Activated CD4-positive, CD25-positive, alpha-beta regulatory T cell (primary cell): ENCODE results near the gene GALNT17.

Experiments used
- DNase-seq, 4 experiments: peaks; one replicate each; lab custom pipeline; 2025; lab: John Stamatoyannopoulos, UW

GALNT17 gene

DNA sequence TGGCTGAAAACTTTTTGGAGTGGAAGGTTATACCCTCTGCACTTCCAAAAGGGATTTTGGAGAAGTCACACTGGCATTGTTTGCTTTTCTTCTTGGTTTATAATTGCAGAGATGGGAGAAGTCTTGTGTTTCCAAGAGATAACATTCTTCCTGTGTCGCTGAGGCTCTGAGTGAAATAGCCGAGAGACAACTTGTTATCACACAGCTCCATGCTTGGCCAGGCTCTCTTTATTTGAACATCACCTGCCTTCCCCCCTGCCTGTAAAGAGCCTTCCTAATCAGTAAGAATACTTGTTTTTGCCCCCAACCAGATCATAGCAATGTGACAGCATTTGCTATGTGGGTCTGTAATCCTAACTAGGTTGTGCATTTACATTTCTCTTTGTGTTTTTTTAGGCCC is 270.7 kb downstream of the GALNT17 start:
- no peak for DNase-seq

DNA sequence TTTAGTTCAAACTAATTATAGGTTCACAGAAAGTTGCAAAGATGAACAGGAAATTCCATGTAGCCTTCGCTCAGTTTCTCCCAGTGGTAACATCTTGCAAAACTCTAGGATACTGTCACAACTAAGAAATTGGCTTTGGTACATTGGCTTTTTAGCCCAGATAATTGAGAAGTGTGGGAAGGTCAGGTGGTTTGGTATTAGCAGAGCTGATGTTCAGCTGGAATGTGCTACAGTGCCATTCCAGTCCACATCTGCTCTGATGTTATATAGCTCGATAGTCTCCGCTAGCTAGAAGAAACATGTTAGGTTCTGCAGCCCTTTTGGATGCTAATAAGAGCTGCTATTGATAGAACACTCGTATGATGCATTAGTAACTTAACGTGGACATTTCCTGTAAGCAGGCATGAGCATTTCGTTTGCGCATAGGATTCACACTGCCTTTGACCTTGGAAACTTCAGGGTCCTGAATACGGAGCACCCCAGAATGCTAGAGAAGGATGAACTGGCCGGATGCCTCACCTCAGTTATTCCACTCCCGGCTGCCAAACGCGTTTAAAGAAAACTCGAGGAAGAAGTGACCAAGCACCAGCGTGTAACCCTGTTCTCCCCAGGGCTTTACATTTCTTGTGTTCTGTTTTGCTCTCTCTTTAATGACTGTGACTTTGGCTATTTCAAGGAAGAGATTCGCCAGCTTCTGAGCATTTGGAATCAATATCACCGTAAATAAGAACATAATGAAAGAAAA is 271.4 kb downstream of the GALNT17 start:
- no peak for DNase-seq

DNA sequence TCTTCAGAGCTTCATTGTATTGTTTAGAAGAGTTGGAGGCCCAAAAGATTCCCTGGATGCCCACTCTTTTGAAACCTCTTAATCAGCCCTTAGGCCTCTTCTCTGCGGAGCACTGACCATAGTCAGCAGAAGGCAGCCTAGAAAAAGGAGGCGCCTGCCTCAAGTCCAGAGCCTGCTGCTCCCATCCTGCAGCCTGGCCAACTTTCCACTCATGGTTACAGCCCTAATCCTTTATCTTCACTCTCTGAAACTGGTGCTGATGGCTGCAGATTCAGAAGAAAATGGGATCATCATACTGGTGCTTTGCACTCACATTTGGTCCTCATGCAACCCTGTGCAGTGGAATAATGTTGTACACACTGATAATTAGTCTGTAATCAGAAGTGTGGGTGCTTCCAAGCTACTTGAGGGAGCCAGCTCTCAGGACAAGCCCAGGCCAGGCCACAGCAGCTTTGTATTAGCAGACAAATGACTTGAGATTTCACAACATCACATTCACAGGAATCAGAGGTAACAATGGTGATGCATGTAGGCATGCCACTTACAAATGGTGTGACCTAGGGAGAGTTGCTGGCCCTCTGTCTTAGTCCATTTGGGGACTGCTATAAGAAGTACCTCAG is 272.9 kb downstream of the GALNT17 start:
- DNase-seq: no peak

DNA sequence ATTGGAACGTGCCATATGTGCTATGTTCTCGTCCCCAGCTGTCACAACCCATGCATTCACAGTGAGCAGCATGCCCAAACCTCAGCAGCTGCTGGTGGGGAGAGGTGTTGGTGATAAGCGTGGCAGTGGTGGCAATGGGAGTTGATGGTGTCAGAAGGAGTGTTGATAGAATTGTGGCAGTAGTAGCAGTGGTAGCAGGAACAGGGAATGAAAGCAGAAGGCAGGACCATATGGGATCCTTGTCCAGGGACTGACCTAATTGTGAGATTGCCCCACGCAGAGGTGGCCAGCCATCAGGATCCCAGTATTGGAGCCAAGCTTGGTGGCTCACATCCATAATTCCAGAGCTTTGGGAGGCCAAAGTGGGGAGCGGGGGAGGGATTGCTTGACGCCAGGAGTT is 276.3 kb downstream of the GALNT17 start:
- DNase-seq: no peak

DNA sequence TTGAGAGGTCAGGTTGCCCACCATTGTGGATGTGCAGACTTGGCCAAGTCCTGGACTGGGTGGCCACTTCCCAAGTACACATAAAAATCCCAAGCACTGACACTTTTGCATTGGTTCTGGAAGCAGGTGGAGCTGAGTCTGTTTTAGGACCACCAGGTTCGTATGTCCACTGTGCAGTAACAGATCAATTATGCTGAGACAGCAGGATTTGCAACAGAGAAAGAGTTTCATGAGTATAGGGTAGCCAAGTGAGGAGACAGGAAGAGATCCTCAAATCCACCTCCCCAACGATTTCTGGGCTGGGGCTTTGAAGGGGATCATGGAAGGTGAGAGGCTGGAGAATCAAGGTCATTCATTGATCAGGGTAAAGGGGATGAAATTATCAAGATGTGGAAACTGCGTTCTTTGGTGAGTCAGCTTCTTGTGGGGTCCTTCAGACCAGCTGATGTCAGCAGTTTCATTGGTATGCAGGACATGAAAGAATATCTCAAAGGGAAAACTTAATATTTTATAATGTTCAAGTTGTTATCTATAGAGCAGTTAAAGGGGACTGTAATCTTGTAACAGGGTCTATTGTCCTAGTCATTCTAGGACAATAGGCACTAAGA is 277.7 kb downstream of the GALNT17 start:
- DNase-seq: no peak

DNA sequence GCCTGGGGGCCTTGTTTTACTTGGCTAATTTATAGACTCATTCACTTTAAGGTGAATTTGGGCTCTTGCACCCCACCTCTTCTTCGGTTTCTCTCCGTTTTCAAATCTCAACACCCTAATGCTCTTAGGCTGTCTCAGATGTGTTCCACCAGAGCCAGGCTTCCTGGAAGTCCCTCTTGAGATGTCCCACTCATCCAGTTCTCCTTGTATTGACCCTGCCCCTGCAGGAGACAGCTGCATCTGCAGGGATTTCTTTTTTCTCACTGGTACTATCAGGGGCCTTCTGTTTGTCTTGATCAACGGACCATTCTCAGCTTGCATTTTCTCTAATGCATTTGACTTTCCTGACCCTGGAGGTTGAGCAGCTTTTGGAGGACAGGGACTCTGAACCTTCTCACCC is 279.5 kb downstream of the GALNT17 start:
- DNase-seq: no peak

DNA sequence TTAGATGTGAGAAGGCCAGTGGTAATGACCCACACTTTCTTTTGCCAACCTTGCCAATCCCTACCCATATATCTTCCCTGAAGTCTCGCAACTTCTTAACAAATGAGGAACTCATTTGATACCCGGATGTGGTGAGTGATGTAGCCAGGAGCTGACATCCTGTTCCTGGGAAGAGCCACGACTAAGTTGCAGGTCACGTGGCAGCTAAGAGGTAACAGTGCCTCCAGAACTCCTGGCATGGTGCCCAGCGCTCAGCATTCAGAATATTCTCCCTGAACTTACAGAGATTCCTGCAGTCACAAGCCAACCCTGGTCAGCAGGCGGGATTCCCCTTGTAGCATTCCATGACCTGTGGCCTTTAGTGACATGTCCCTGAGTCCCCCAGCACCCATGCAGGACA is 282.5 kb downstream of the GALNT17 start:
- no peak for DNase-seq

DNA sequence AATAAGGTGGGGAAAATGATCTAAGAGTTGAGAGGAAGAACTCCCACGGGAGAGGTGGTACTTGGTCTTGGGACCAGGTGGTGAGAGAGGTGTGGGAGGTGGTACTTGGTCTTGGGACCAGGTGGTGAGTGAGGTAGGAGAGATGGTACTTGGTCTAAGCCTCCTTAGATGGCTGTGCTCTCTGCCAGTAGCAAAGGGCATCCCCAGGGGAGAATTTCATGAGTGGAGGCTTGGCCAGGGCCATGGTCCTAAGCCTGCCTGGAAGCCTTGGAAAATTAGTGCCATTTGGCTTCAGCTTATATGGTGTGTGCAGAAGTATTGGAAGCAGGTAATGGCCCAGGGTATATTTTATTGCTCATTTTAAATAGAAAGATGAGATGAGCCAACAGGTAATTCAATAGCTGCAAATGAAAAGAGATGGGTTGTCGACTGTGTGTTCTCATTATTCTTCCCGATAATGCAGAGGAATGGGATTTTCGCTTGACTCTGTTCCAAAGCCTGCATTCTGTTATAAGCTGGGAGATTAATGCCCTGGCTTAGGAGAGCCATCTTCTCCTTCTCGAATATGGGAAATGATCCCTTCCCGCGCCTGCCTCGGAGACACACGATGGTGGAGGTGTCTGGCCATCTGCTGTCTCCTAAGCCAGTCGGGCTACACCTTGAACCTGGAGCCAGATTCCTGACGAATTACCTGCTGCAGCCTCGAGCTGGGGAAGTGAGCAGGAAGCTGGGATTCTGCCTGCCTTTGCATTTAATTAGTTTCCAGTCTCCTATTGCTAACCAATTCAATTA is 287.8 kb downstream of the GALNT17 start:
- DNase-seq: no peak

DNA sequence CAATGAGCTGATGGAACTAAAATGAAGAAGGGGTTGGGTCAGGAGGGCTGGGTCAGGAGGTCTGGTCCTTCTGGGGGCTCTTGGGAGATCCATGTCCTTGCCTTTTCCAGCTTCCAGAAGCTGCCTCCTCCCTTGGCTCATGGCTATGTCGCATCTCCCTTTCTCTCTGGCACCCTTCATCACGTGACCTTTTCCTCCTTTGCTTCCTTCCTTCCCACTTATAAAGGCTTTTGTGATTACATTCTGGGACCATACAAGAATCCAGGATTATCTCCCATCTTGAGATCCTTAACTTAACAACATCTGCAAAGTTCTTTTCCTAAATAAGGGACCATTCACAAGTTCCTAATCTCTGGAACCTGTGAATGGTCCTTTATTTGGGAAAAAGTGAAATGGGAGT is 290.2 kb downstream of the GALNT17 start:
- no peak for DNase-seq

DNA sequence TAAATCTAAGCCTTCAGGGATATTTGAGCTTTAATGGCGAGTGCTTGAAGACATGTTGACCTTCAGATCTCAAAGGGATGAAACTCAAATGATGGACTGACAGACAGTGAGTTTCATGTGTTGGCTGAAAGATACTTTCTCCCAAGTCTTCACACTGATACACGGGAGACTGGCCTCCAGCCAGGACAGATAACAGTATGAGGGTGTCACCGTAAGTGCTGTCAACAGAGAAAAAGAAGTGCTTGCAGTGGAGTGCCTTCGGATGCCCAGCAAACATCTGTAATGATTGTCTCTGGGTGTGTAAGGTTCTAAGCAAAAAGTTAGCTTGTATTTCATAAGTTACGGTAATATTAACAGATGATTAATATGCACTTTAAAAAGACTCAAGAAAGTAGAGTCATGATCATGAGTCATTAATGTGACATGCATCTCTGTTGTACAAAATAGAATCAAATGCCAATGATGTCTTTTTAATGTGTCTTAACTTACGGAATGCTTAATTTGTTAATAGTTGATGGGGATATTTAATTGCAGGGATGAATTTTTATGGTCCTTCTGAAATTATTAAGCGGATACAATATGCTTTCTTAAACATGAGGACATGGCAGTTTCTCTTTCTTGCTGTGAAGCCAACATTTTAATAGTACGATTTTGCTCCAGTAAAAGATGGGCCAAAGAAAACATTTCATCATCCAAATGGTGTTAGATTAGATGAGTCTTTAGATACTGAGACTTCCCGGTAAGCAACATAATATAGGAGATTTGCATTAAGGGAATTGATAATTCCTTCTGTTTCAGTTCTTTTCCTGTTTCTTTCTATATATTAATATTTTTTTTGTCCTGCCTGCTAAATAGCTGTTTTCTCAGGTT is 292.5 kb downstream of the GALNT17 start:
- no peak for DNase-seq

DNA sequence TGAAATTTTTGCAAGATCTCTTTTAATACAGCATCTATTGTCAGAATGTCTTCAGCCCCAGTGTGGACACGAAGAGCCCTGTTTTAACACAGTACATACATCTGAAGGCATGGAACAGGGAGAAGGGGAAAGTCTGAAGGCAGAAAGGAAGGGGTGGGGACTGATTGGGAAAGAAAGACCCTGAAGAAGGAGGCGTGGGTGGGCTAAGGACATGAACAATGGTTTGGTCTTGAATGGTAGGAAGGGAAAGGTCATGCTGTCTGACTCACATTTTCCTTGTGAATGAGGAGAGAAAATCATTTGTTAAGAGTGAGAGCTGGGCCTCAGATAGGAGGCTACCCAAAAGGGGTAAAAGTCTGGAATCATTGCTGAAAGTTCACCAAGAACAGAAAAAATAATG is 297.1 kb downstream of the GALNT17 start:
- DNase-seq: no peak

DNA sequence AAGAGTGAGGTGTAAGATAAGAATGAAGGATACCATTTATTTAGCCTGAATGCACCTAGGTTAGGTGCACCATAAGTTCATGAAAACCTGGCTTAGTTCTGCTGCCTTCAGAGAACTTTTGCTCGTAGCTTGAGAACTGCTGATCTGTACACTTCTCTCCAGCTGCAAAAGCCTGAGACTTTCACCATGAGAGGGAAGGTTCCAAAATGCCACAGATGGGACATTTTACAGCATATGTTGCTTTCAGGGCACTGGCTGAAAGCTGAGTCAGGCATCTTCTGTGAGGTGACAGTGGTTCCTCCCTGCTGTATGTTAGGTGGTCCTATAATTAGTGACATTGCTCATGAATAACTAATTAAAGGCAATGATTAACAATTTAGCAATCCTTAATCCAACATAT is 298.3 kb downstream of the GALNT17 start:
- DNase-seq: no peak

DNA sequence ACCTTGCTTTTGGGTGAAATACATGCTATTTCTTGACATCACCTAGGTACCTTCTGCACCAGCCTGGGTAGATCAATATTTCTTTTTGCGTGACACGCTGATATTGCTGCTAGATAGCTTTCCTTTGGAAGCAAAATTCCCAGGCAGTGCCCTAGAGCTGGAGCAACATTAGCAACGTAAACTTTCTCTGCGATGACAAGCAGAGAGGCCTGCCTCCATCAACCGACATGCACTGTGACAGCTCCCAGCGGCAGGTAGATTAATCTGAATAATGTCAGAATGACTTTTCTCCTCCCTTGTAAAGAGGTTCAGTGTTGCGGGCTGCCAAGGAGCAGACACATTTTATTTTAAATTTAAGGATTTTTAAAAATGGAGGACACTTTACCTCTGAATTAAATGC is 307.4 kb downstream of the GALNT17 start:
- DNase-seq: no peak

DNA sequence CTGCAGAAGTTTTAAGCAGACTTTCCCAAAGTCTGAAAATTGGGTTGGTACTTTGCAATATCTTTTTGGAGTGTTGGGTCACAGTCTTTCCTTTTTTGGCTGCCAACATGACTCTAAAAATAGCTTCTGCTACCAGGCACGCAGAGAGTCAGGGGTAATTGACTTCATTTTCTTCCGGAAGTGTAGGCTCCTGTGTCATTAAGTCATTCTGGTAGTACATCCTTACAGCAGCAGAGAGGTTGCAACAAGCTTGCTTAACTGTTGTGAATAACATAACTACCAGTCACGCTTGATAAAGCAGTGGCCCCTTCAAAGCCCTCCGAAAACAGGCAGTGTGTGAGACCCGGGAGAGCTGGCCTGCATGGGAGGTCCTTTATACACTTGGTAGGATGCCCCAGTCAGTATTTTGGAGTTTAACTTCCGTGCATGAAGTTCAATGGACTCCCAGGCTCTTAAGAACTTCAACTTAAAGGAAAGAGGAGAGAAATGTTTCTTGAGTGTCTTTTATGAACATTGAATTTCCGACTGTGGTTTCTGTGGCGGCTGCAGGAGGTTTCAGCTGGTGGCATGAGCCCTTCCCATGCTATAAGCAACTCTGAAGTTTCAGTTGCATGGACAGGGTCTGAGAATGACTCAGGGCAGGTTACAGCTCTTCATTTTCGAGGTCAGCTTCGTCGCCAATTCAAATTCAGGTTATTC is 310.7 kb downstream of the GALNT17 start:
- no peak for DNase-seq

DNA sequence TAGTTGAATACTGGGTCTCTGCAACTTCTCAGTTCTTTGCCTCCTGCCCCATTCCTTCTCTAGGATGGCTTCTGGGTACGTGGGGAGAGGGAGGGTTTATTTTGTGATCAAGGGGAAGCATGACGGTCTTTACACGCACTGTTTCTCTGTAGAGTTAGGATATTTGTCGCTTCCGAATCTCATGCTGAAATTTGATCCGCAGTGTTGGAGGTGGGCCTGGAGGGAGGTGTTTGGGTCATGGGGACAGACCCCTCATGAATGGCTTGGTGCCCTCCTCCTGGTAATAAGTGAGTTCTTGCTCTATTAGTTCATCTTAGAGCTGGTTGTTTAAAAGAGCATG is 311.2 kb downstream of the GALNT17 start:
- DNase-seq: no peak

DNA sequence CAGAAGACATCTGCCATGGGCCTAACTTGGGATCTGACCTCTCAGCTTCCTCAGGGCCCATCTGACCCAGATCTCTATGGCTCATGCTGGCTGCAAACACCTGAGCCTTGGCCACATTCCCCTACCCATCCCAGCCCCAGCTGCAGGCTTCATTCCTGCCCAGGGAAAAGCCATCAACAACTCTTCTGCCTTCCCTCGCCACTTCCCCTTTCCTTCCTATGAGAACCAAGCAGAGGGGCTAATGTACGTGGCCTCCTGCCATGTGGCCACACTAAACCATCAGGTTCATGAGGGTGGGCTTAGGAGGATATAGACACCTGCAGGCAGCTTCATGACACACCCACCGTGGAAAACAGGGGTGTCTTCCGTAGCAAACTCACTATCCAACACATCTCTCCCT is 312.2 kb downstream of the GALNT17 start:
- no peak for DNase-seq

DNA sequence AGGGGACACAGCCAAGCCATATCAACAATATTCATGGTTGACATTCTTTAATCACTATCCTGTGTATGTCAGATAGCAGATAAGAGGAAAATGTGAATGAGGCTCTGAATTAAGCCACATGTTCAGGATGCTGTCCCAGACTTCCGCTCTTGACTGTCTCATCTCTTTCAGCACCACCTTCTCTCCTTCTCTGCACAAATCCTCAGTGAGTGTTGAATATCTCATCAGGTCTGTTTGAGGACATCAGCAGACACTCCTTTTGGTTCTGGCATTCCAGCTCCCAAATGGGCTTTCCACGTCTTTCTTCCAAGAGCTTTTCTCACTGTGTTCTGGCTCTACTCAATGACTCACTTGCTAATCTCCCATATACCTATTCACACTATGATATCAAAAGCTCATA is 321.7 kb downstream of the GALNT17 start:
- DNase-seq: no peak

DNA sequence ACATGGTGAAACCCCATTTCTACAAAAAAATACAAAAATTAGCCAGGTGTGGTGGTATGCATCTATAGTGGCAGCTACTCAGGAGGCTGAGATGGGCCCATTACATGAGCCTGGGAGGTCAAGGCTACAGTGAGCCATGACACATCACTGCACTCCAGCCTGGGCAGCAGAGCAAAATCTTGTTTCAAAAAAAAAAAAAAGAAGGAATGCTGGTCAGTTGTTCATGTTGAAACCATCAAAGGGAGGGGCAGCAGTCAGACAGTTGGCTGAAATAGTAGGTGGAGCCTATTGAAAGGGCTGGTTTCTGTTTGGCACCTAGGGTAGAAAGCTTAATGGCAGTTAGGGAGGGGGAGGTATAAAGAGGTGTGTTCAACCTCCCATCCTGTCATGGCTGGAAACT is 323.0 kb downstream of the GALNT17 start:
- DNase-seq: no peak

DNA sequence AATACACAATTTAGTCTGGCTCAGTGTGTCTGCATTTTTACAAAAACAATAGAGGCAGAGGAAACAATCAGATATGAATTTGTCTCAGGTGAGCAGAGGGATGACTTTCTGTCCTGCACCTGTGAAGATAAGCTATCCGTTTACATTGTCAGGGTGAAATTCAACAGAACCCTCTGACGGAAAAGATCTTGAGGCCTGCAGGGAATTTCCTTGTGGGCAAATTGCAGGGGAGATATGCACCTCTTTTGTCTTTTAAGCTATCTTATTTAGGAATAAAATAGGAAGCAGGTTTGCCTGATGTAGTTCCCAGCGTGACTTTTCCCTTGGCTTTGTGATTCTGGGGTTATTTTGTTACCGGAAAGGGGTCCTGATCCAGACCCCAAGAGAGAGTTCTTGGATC is 325.1 kb downstream of the GALNT17 start:
- no peak for DNase-seq

DNA sequence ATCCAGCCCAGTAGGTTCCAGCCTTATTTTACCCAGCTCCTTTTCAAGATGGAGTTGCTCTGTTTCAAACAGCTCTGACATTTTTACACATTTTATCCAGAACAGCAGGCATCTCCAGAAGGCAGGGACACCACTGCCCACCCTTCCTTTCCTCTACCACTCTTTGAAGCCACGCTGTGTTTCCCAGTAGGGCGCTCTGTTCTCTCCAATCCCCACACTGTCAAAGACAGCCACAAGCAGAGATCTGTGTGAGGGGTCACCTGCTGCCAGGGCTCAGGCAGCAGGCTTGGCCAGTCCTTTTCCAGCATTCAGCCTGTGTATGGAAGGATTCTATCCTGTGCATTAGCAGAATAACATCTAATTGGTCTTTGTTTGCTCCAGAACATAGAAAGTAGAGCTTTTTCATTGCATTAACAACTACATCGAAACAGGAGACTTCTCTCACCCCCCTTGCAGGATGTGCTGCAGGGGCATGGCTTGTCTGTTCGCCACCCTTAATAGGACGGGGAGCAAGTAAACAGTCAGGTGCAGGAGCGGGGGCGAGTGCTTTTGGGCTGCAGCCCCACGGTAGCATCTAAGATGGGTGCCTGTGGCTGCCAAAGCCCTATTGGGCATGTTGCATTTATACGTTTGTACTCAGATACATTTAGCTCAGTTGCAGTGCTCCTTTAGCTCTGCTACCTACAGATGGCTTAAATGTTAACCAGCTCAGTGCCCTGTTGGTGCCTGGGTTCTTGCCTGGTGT is 326.1 kb downstream of the GALNT17 start:
- DNase-seq: no peak

DNA sequence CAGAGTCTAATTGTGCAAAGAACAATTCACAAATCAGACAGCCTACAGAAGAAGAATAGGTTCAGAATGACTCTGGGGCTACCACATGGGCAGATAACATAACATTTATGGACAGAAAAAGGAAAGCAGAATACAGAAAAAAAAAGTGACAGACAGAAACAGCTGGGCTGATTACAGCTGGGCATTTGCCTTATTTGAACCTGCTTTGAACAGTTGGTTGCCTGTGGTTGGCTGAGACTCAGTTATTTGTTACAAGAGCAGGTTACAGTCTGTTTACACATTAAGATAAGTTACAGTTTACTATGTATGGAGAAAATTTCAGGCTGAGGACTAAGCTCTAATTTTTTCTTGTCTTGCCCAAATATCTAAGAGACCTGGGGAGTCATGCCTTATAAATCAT is 327.2 kb downstream of the GALNT17 start:
- no peak for DNase-seq
